H1 (cell line): Measurements from ENCODE around the gene ACKR2. TPM values are rescaled to one million over a fixed set of nuclear protein-coding genes. Genes with fewer than 3 reads are reported as not detected.

Experiments used
- BACH1 ChIP-seq: IDR thresholded peaks from 2 replicates; pipeline ENCODE4 v1.6.1; 2012; ENCODE audit warnings: low read length, improper control_type of control experiment
- SIN3A ChIP-seq, 2 experiments: IDR thresholded peaks in 1 of 2; conservative IDR thresholded peaks in 1 of 2; 2 replicates each; pipeline ENCODE4 v1.6.1; 2011 to 2012; ENCODE audit warnings: low read length in 2 of 2, improper control_type of control experiment in 1 of 2, low read depth in 1 of 2, mild to moderate bottlenecking in 1 of 2
- polyA plus RNA-seq, 7 experiments: library from polyadenylated mRNA; depleted of rRNA in 3 of 7; stranded (reverse) in 5 of 7; unstranded in 2 of 7; fragments of >200 nt in 5 of 7; fragments of 200-250 nt in 2 of 7; gene quantifications; 1 replicate in 5 of 7; 2 replicates in 1 of 7; 4 replicates in 1 of 7; pipeline versions ENCODE4 v1.2.1 to v1.2.3, GENCODE V29; 2011 to 2013; ENCODE audit warnings: missing spikeins in 2 of 7, mixed read lengths in 2 of 7
- total RNA-seq: library from RNA; stranded (reverse); fragmentation: NEBNext Ultra II Directional; extraction: Animal tissue kit (Norgen Biotek cat#: 25700); gene quantifications from 2 replicates; pipeline ENCODE4 v1.2.1, GENCODE V29; 2021
- TF ChIP-seq, protein P1 (sequence below): fragments of 300-600 bp; sonication (generic); IDR thresholded peaks from 2 replicates; pipeline ENCODE4 v1.7.1; 2012; ENCODE audit warnings: low read length, moderate library complexity, mild to moderate bottlenecking, inconsistent platforms; ENCODE audit not compliant: insufficient replicate concordance

Gene ACKR2
- total and polyA plus RNA-seq, 2 of the 8 experiments (the other 6 are each of a cell fraction or from before 2014, with no cell fraction given) = 0.09 to 0.12 TPM

DNA sequence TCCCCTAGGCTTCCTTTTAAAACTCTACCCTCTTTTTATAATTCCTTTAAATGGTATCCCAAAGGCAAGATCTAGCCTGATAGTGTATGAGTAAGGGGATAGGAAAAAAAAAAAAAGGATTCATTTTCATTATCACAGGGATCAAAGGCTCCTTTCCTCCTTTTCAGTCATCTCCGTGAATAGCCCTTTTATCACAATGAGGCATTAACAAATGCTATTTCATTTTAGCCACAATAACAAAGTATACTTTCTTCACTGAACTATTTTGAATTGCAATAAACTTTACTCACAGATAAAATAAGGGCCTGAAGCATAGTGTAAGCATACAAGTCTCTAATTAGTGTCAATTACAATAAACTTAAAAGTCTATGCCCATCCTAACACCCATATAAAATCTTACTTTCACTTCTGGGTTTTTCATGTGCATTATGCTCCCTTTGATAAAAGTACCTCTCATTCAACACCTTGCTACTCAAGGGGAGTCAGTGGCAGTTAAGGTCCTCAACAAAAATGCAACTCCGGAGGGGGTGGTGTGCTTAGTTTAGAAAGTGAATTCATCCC, 13.5 kb upstream of the ACKR2 start (continued):
- TF ChIP-seq, protein P1, sequence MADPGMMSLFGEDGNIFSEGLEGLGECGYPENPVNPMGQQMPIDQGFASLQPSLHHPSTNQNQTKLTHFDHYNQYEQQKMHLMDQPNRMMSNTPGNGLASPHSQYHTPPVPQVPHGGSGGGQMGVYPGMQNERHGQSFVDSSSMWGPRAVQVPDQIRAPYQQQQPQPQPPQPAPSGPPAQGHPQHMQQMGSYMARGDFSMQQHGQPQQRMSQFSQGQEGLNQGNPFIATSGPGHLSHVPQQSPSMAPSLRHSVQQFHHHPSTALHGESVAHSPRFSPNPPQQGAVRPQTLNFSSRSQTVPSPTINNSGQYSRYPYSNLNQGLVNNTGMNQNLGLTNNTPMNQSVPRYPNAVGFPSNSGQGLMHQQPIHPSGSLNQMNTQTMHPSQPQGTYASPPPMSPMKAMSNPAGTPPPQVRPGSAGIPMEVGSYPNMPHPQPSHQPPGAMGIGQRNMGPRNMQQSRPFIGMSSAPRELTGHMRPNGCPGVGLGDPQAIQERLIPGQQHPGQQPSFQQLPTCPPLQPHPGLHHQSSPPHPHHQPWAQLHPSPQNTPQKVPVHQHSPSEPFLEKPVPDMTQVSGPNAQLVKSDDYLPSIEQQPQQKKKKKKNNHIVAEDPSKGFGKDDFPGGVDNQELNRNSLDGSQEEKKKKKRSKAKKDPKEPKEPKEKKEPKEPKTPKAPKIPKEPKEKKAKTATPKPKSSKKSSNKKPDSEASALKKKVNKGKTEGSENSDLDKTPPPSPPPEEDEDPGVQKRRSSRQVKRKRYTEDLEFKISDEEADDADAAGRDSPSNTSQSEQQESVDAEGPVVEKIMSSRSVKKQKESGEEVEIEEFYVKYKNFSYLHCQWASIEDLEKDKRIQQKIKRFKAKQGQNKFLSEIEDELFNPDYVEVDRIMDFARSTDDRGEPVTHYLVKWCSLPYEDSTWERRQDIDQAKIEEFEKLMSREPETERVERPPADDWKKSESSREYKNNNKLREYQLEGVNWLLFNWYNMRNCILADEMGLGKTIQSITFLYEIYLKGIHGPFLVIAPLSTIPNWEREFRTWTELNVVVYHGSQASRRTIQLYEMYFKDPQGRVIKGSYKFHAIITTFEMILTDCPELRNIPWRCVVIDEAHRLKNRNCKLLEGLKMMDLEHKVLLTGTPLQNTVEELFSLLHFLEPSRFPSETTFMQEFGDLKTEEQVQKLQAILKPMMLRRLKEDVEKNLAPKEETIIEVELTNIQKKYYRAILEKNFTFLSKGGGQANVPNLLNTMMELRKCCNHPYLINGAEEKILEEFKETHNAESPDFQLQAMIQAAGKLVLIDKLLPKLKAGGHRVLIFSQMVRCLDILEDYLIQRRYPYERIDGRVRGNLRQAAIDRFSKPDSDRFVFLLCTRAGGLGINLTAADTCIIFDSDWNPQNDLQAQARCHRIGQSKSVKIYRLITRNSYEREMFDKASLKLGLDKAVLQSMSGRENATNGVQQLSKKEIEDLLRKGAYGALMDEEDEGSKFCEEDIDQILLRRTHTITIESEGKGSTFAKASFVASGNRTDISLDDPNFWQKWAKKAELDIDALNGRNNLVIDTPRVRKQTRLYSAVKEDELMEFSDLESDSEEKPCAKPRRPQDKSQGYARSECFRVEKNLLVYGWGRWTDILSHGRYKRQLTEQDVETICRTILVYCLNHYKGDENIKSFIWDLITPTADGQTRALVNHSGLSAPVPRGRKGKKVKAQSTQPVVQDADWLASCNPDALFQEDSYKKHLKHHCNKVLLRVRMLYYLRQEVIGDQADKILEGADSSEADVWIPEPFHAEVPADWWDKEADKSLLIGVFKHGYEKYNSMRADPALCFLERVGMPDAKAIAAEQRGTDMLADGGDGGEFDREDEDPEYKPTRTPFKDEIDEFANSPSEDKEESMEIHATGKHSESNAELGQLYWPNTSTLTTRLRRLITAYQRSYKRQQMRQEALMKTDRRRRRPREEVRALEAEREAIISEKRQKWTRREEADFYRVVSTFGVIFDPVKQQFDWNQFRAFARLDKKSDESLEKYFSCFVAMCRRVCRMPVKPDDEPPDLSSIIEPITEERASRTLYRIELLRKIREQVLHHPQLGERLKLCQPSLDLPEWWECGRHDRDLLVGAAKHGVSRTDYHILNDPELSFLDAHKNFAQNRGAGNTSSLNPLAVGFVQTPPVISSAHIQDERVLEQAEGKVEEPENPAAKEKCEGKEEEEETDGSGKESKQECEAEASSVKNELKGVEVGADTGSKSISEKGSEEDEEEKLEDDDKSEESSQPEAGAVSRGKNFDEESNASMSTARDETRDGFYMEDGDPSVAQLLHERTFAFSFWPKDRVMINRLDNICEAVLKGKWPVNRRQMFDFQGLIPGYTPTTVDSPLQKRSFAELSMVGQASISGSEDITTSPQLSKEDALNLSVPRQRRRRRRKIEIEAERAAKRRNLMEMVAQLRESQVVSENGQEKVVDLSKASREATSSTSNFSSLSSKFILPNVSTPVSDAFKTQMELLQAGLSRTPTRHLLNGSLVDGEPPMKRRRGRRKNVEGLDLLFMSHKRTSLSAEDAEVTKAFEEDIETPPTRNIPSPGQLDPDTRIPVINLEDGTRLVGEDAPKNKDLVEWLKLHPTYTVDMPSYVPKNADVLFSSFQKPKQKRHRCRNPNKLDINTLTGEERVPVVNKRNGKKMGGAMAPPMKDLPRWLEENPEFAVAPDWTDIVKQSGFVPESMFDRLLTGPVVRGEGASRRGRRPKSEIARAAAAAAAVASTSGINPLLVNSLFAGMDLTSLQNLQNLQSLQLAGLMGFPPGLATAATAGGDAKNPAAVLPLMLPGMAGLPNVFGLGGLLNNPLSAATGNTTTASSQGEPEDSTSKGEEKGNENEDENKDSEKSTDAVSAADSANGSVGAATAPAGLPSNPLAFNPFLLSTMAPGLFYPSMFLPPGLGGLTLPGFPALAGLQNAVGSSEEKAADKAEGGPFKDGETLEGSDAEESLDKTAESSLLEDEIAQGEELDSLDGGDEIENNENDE = no peak
- no peak for TF ChIP-seq BACH1
- no peak for TF ChIP-seq SIN3A (conservative IDR thresholded peaks at IDR 0.05 in 1 of 2, IDR thresholded peaks at IDR 0.05 in 1 of 2; ENCODE audit: low read depth in 1 of 2, low read length in 2 of 2)
